SK-N-SH (cell line): ENCODE results near the gene ENHO. TPM values are rescaled to one million over a fixed set of nuclear protein-coding genes. Genes with fewer than 3 reads are reported as not detected.

ENCODE experiments used
- CTCF ChIA-PET: fragments of 300-600, 350-600 bp; formaldehyde crosslinking; extraction: SDS; loops from one replicate; lab custom pipeline; 2021; lab: Yijun Ruan, JAX
- POLR2A ChIA-PET: fragments of 350-600 bp; sonication (Branson Sonifier 250); formaldehyde crosslinking; extraction: SDS; loops from one replicate; lab custom pipeline; 2020; ENCODE audit warnings: antibody characterized with exemption, inconsistent platforms; lab: Yijun Ruan, JAX
- DNase-seq: peaks from one replicate; pipeline ENCODE4 v3.0.0; 2012
- H2AFZ ChIP-seq: fragments of 200-600 bp; sonication (generic); 2 replicates; pipeline ENCODE4 v1.8.1; 2016; ENCODE audit warnings: antibody characterized with exemption, mild to moderate bottlenecking, low read depth
- H3F3A ChIP-seq: fragments of 200-600 bp; sonication (generic); replicated peaks from 2 replicates; pipeline ENCODE3; 2016; ENCODE audit warnings: antibody characterized with exemption, mild to moderate bottlenecking; ENCODE audit not compliant: insufficient read depth
- H3K27ac ChIP-seq, 2 experiments: fragments of 200-500 bp in 1 of 2; fragments of 200-600 bp in 1 of 2; sonication (Bioruptor generic) in 1 of 2; sonication (generic), shearing (Covaris generic) in 1 of 2; 2 replicates each; pipeline versions ENCODE4 v1.5.1 to v1.6.1; 2014 to 2016; ENCODE audit warnings: low read depth in 2 of 2, inconsistent platforms in 1 of 2, low read length in 1 of 2, mild to moderate bottlenecking in 1 of 2, mixed read lengths in 1 of 2
- H3K27me3 ChIP-seq: fragments of 200-600 bp; sonication (generic), shearing (Covaris generic); 2 replicates; pipeline ENCODE4 v1.6.1; 2016; ENCODE audit warnings: mixed run types; ENCODE audit not compliant: insufficient read depth
- H3K36me3 ChIP-seq, 2 experiments: fragments of 200-500 bp in 1 of 2; fragments of 200-600 bp in 1 of 2; sonication (Bioruptor generic) in 1 of 2; sonication (generic) in 1 of 2; replicated peaks in 1 of 2; 2 replicates each; pipeline versions ENCODE3 to v1.5.1; 2014 to 2016; ENCODE audit warnings: low read length in 1 of 2, mild to moderate bottlenecking in 1 of 2; ENCODE audit not compliant: insufficient read depth in 2 of 2, control insufficient read depth in 1 of 2
- H3K4me1 ChIP-seq, 2 experiments: fragments of 200-500 bp in 1 of 2; fragments of 200-600 bp in 1 of 2; sonication (Bioruptor generic) in 1 of 2; sonication (generic), shearing (Covaris generic) in 1 of 2; 2 replicates each; pipeline versions ENCODE4 v1.5.1 to v1.6.1; 2014 to 2016; ENCODE audit warnings: low read depth in 1 of 2, low read length in 1 of 2, mixed run types in 1 of 2; ENCODE audit not compliant: insufficient read depth in 2 of 2, control insufficient read depth in 1 of 2
- H3K4me2 ChIP-seq: fragments of 200-600 bp; sonication (generic), shearing (Covaris generic); 2 replicates; pipeline ENCODE4 v1.6.1; 2017; ENCODE audit warnings: mixed run types
- H3K4me3 ChIP-seq, 2 experiments: fragments of 200-500 bp in 1 of 2; fragments of 200-600 bp in 1 of 2; sonication (Bioruptor generic) in 1 of 2; sonication (generic), shearing (Covaris generic) in 1 of 2; 2 replicates each; pipeline versions ENCODE4 v1.5.1 to v1.8.1; 2014 to 2016; ENCODE audit warnings: low read depth in 2 of 2, inconsistent platforms in 1 of 2, low read length in 1 of 2, mild to moderate bottlenecking in 1 of 2, mixed read lengths in 1 of 2, moderate library complexity in 1 of 2
- H3K79me2 ChIP-seq: fragments of 200-600 bp; sonication (generic); 2 replicates; pipeline ENCODE4 v1.8.1; 2017; ENCODE audit warnings: mild to moderate bottlenecking; ENCODE audit not compliant: insufficient read depth
- H3K9ac ChIP-seq: fragments of 200-600 bp; sonication (generic); 2 replicates; pipeline ENCODE4 v1.6.1; 2017; ENCODE audit warnings: mixed run types
- H3K9me2 ChIP-seq: fragments of 200-600 bp; sonication (generic); 2 replicates; pipeline ENCODE4 v1.6.1; 2017; ENCODE audit warnings: mixed run types
- H3K9me3 ChIP-seq: fragments of 200-600 bp; sonication (generic); 2 replicates; pipeline ENCODE4 v1.6.1; 2017; ENCODE audit warnings: mixed run types, mild to moderate bottlenecking, moderate library complexity
- H4K20me1 ChIP-seq: fragments of 200-600 bp; sonication (generic); 2 replicates; pipeline ENCODE4 v1.6.1; 2017; ENCODE audit warnings: mild to moderate bottlenecking, mixed run types; ENCODE audit not compliant: insufficient read depth
- ELF1 ChIP-seq: IDR thresholded peaks from 2 replicates; pipeline ENCODE4 v1.4.0; 2012
- FOSL2 ChIP-seq: IDR thresholded peaks from 2 replicates; pipeline ENCODE4 v1.4.0; 2012; ENCODE audit warnings: low read depth, mild to moderate bottlenecking, moderate library complexity, borderline replicate concordance
- FOXM1 ChIP-seq: IDR thresholded peaks from 2 replicates; pipeline ENCODE4 v1.4.0; 2012; ENCODE audit warnings: low read depth, mild to moderate bottlenecking
- GATA2 ChIP-seq: sonication (generic); formaldehyde crosslinking; IDR thresholded peaks from 2 replicates; pipeline ENCODE4 v1.5.0; 2020; ENCODE audit warnings: mild to moderate bottlenecking, missing genetic modification reagents
- MXI1 ChIP-seq: IDR thresholded peaks from 2 replicates; pipeline ENCODE4 v1.6.1; 2012; ENCODE audit warnings: mild to moderate bottlenecking, low read depth, low read length, improper control_type of control experiment
- NFIC ChIP-seq: IDR thresholded peaks from 2 replicates; pipeline ENCODE4 v1.4.0; 2012; ENCODE audit warnings: borderline replicate concordance
- REST ChIP-seq: IDR thresholded peaks from 2 replicates; pipeline ENCODE4 v1.6.1; 2012; ENCODE audit warnings: mild to moderate bottlenecking, low read depth, low read length, moderate library complexity
- RXRA ChIP-seq: IDR thresholded peaks from 2 replicates; pipeline ENCODE4 v1.4.0; 2012; ENCODE audit warnings: low read depth, mild to moderate bottlenecking, borderline replicate concordance
- SIN3A ChIP-seq: IDR thresholded peaks from 2 replicates; pipeline ENCODE4 v1.6.1; 2012; ENCODE audit warnings: low read depth, mild to moderate bottlenecking, low read length, moderate library complexity, borderline replicate concordance
- WGBS: methylation state at CpG from one replicate; pipeline ENCODE4 v1.1.6; 2017; ENCODE audit warnings: low lambda C conversion rate; 5-methylcytosine and 5-hydroxymethylcytosine counted together
- polyA plus RNA-seq, 3 experiments: library from polyadenylated mRNA; depleted of rRNA; stranded (reverse); fragments of >200 nt; gene quantifications; 2 replicates each; pipeline ENCODE4 v1.2.3, GENCODE V29; 2012
- TF ChIP-seq, protein P1 (sequence below): IDR thresholded peaks from 2 replicates; pipeline ENCODE4; 2012
- TF ChIP-seq, protein P2 (sequence below): fragments of 200-600 bp; sonication (generic); IDR thresholded peaks from 2 replicates; pipeline ENCODE4 v1.6.1; 2017; ENCODE audit warnings: antibody characterized with exemption, mild to moderate bottlenecking, moderate library complexity
- TF ChIP-seq, protein P3 (sequence below): fragments of 150-350 bp; IDR thresholded peaks from 2 replicates; pipeline ENCODE4 v1.6.1; 2016; ENCODE audit warnings: mild to moderate bottlenecking, low read depth, low read length

The ENHO gene
- polyA plus RNA-seq, 1 of the 3 experiments (the other 2 are of a cell fraction), result 1.5 TPM

DNA sequence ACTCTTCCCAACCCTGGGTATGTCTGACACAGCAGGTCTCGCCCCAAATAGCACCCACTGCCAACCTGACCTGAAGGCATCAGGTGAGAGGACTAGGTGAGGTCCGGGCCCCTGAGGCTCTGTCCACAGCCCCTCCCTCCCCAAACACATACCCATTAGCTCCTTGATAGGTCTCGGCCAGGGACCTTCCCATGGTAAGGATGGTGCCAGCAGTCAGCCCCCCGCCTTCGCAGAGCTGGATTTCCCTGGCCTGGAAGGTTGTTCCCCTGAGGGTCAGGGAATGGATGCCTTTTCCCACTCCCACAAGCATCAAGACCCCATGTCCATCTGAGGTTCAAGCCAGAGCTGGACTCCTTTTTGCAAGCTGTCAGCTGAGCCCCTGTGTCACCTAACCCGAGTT is 2.7 kb downstream of the ENHO start:
- no peaks in the 10 kb centered on the region for H3K36me3 ChIP-seq
- no peak overlapping the region for H3K4me3 ChIP-seq
- no peaks in the 10 kb centered on the region for H3K9me3 ChIP-seq
- H3K4me1 ChIP-seq, result peaks cover 0 to 18% of the 10 kb centered on the region in 2 experiments; a peak in 1 of 4 replicates
- H4K20me1 ChIP-seq, result no peaks in the 10 kb centered on the region
- ChIA-PET POLR2A (no interaction called here), CTCF (interaction anchor here (0.7 to 3.8 kb wide), 9 partner anchors 19 to 187 kb away, joined by 3 to 12 read pairs (median 4); no protein-coding TSS in a partner anchor)
- H3F3A ChIP-seq, result peaks cover 6% of the 10 kb centered on the region
- no peaks in the 10 kb centered on the region for H3K9me2 ChIP-seq
- 76% methylated on average over 6 of the region's 6 CpGs for WGBS
- no peak overlapping the region for H3K4me2 ChIP-seq
- no peak overlapping the region for H3K9ac ChIP-seq
- no peak for DNase-seq
- H3K79me2 ChIP-seq, result no peaks in the 10 kb centered on the region
- no peak overlapping the region for H3K27ac ChIP-seq
- no peak overlapping the region for H2AFZ ChIP-seq
- H3K27me3 ChIP-seq, result no peaks in the 10 kb centered on the region
- no peak for TF ChIP-seq ELF1
- no peak for TF ChIP-seq RXRA
- no peak for TF ChIP-seq NFIC
- no peak for TF ChIP-seq GATA2 (CRISPR knock-in tag)
- TF ChIP-seq, protein P1, sequence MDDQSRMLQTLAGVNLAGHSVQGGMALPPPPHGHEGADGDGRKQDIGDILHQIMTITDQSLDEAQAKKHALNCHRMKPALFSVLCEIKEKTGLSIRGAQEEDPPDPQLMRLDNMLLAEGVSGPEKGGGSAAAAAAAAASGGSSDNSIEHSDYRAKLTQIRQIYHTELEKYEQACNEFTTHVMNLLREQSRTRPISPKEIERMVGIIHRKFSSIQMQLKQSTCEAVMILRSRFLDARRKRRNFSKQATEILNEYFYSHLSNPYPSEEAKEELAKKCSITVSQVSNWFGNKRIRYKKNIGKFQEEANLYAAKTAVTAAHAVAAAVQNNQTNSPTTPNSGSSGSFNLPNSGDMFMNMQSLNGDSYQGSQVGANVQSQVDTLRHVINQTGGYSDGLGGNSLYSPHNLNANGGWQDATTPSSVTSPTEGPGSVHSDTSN, result no peak
- TF ChIP-seq FOXM1, result no peak
- no peak for TF ChIP-seq SIN3A
- TF ChIP-seq MXI1, result no peak
- TF ChIP-seq FOSL2, result no peak
- TF ChIP-seq, protein P2, sequence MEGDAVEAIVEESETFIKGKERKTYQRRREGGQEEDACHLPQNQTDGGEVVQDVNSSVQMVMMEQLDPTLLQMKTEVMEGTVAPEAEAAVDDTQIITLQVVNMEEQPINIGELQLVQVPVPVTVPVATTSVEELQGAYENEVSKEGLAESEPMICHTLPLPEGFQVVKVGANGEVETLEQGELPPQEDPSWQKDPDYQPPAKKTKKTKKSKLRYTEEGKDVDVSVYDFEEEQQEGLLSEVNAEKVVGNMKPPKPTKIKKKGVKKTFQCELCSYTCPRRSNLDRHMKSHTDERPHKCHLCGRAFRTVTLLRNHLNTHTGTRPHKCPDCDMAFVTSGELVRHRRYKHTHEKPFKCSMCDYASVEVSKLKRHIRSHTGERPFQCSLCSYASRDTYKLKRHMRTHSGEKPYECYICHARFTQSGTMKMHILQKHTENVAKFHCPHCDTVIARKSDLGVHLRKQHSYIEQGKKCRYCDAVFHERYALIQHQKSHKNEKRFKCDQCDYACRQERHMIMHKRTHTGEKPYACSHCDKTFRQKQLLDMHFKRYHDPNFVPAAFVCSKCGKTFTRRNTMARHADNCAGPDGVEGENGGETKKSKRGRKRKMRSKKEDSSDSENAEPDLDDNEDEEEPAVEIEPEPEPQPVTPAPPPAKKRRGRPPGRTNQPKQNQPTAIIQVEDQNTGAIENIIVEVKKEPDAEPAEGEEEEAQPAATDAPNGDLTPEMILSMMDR, result no peak
- no peak for TF ChIP-seq REST
- TF ChIP-seq, protein P3, sequence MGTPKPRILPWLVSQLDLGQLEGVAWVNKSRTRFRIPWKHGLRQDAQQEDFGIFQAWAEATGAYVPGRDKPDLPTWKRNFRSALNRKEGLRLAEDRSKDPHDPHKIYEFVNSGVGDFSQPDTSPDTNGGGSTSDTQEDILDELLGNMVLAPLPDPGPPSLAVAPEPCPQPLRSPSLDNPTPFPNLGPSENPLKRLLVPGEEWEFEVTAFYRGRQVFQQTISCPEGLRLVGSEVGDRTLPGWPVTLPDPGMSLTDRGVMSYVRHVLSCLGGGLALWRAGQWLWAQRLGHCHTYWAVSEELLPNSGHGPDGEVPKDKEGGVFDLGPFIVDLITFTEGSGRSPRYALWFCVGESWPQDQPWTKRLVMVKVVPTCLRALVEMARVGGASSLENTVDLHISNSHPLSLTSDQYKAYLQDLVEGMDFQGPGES, result no peak
